Right cardiac atrium (tissue), 5 donors: ENCODE data around the gene PHAF1. TPM values are rescaled to one million over a fixed set of nuclear protein-coding genes. Genes with fewer than 3 reads are reported as not detected.

Experiments used
- ATAC-seq, 2 donors: fragments of 200-7000 bp; cut with Tn5 transposase; one replicate each; pipeline versions ENCODE4 v1.8.0 to v1.9.1; 2020; ENCODE audit warnings: moderate library complexity in 2 of 2, mild to moderate bottlenecking in 1 of 2
- DNase-seq, 3 donors: peaks; one replicate each; pipeline ENCODE4 v3.0.0-alpha.2; 2020
- H3K27ac ChIP-seq: one replicate; pipeline ENCODE4 v1.5.1; 2013; ENCODE audit warnings: mild to moderate bottlenecking, low read length, control low read depth, moderate library complexity
- H3K27me3 ChIP-seq: one replicate; pipeline ENCODE4 v1.6.1; 2013; ENCODE audit not compliant: control insufficient read depth, insufficient read depth
- H3K4me1 ChIP-seq: one replicate; pipeline ENCODE4 v1.6.1; 2013; ENCODE audit warnings: low read length; ENCODE audit not compliant: control insufficient read depth, insufficient read depth
- H3K4me3 ChIP-seq: one replicate; pipeline ENCODE4 v1.5.1; 2013; ENCODE audit warnings: low read length, control low read depth
- H3K9me3 ChIP-seq: one replicate; pipeline ENCODE4 v1.6.1; 2013; ENCODE audit warnings: low read length; ENCODE audit not compliant: control insufficient read depth
- WGBS: extraction: QIAGEN DNeasy Blood & Tissue Kit; methylation state at CpG from one replicate; pipeline ENCODE4 v1.1.7; 2013; 5-methylcytosine and 5-hydroxymethylcytosine counted together
- intact Hi-C, 4 donors: fragments of 100-400 bp; cut with DNase I; formaldehyde crosslinking; loops; one replicate each; pipeline versions ENCODE4 v1.11.0 to v1.14.0; 2022 to 2023
- polyA plus RNA-seq: library from polyadenylated mRNA; stranded (reverse); fragments of 200-250 nt; gene quantifications from one replicate; pipeline ENCODE4 v1.2.3, GENCODE V29; 2013
- total RNA-seq, 4 donors: library from RNA; stranded (reverse); fragmentation: NEBNext Ultra II Directional; extraction: Animal tissue kit (Norgen Biotek cat#: 25700); gene quantifications; one replicate each; pipeline ENCODE4 v1.2.1, GENCODE V29; 2021
- donor health status: healthy with polysubstance abuse.
- donor health status: DM: no; HTN: yes; CAD: no.
- donor health status: DM: no; HTN: no; CAD: no.
- donor health status: DM: no; HTN: yes; CAD: no; lungs with severe emphysema.
- donor health status: DM: yes; HTN: yes; CAD: no.

The PHAF1 gene
- total and polyA plus RNA-seq, 5 donors = 7.1 to 11.8 (median 11.6) TPM

GRCh38 chr16:67087291-67087690, 22.4 kb upstream of the PHAF1 start:
- Histone ChIP-seq H3K4me3 (no peak overlapping the region), H3K4me1 (no peaks in the 10 kb centered on the region), H3K27ac (no peak overlapping the region), H3K27me3 (no peaks in the 10 kb centered on the region), H3K9me3 (no peaks in the 10 kb centered on the region)
- ATAC-seq (no peak), DNase-seq (no peak)
- intact Hi-C loops = no loop called here
- WGBS = 97% methylated on average over 1 of the region's 1 CpG

GRCh38 chr16:67087803-67088202, 21.9 kb upstream of the PHAF1 start:
- Histone ChIP-seq H3K27ac (no peak overlapping the region), H3K4me1 (no peaks in the 10 kb centered on the region), H3K4me3 (no peak overlapping the region), H3K9me3 (no peaks in the 10 kb centered on the region), H3K27me3 (no peaks in the 10 kb centered on the region)
- no peak for DNase-seq
- no peak for ATAC-seq
- intact Hi-C loops = no loop called here

- Histone ChIP-seq H3K4me1 (no peaks in the 10 kb centered on the region), H3K27ac (no peak overlapping the region), H3K27me3 (no peaks in the 10 kb centered on the region), H3K4me3 (no peak overlapping the region), H3K9me3 (no peaks in the 10 kb centered on the region)
- intact Hi-C loops = no loop called here
- 66% methylated on average over 4 of the region's 4 CpGs for WGBS
- DNase-seq = no peak
- no peak for ATAC-seq
Observed at GRCh38 chr16:67088551-67088950, 21.2 kb upstream of the PHAF1 start.

GRCh38 chr16:67089101-67089500, 20.6 kb upstream of the PHAF1 start:
- no peaks in the 10 kb centered on the region for H3K27me3 ChIP-seq
- H3K4me1 ChIP-seq = no peaks in the 10 kb centered on the region
- no peaks in the 10 kb centered on the region for H3K9me3 ChIP-seq
- intact Hi-C loops = no loop called here
- no peak overlapping the region for H3K4me3 ChIP-seq
- DNase-seq (no peak), ATAC-seq (no peak)
- H3K27ac ChIP-seq = no peak overlapping the region

- H3K4me1 ChIP-seq = no peaks in the 10 kb centered on the region
- no peak for ATAC-seq
- no peaks in the 10 kb centered on the region for H3K9me3 ChIP-seq
- intact Hi-C loops = no loop called here
- no peak for DNase-seq
- no peak overlapping the region for H3K27ac ChIP-seq
- H3K4me3 ChIP-seq = no peak overlapping the region
- 86% methylated on average over 4 of the region's 4 CpGs for WGBS
- H3K27me3 ChIP-seq = no peaks in the 10 kb centered on the region
Observed at GRCh38 chr16:67091906-67092566, 17.7 kb upstream of the PHAF1 start.

GRCh38 chr16:67093098-67093726, 16.5 kb upstream of the PHAF1 start:
- Histone ChIP-seq H3K4me3 (no peak overlapping the region), H3K9me3 (no peaks in the 10 kb centered on the region), H3K27me3 (no peaks in the 10 kb centered on the region), H3K27ac (no peak overlapping the region), H3K4me1 (no peaks in the 10 kb centered on the region)
- ATAC-seq (no peak), DNase-seq (no peak)
- intact Hi-C loops = no loop called here
- 92% methylated on average over 4 of the region's 4 CpGs for WGBS

- Histone ChIP-seq H3K27ac (no peak overlapping the region), H3K4me3 (no peak overlapping the region), H3K9me3 (no peaks in the 10 kb centered on the region), H3K27me3 (no peaks in the 10 kb centered on the region), H3K4me1 (no peaks in the 10 kb centered on the region)
- WGBS = 94% methylated on average over 2 of the region's 2 CpGs
- intact Hi-C loops = no loop called here
- DNase-seq = no peak
- no peak for ATAC-seq
Observed at GRCh38 chr16:67098599-67098998, 11.1 kb upstream of the PHAF1 start.

- Histone ChIP-seq H3K27me3 (no peaks in the 10 kb centered on the region), H3K4me1 (peaks cover 4% of the 10 kb centered on the region), H3K27ac (no peak overlapping the region), H3K4me3 (no peak overlapping the region), H3K9me3 (no peaks in the 10 kb centered on the region)
- no peak for ATAC-seq
- DNase-seq = no peak
- intact Hi-C loops = no loop called here
- WGBS = 96% methylated on average over 1 of the region's 1 CpG
Observed at GRCh38 chr16:67100569-67101310, 9.0 kb upstream of the PHAF1 start.

GRCh38 chr16:67101311-67102082, 8.2 kb upstream of the PHAF1 start:
- no peak for DNase-seq
- H3K27me3 ChIP-seq = no peaks in the 10 kb centered on the region
- H3K4me1 ChIP-seq = peaks cover 4% of the 10 kb centered on the region
- H3K9me3 ChIP-seq = no peaks in the 10 kb centered on the region
- ATAC-seq = no peak
- intact Hi-C loops = no loop called here
- H3K4me3 ChIP-seq = no peak overlapping the region
- 91% methylated on average over 4 of the region's 4 CpGs for WGBS
- no peak overlapping the region for H3K27ac ChIP-seq

GRCh38 chr16:67104061-67104460, 5.7 kb upstream of the PHAF1 start:
- Histone ChIP-seq H3K9me3 (no peaks in the 10 kb centered on the region), H3K4me3 (no peak overlapping the region), H3K27me3 (no peaks in the 10 kb centered on the region), H3K4me1 (peaks cover 5% of the 10 kb centered on the region), H3K27ac (no peak overlapping the region)
- ATAC-seq (peak; percentile 53 to 61), DNase-seq (no peak)
- WGBS = 54% methylated on average over 4 of the region's 4 CpGs
- intact Hi-C loops = no loop called here

- H3K4me3 ChIP-seq = no peak overlapping the region
- no peaks in the 10 kb centered on the region for H3K9me3 ChIP-seq
- H3K27me3 ChIP-seq = no peaks in the 10 kb centered on the region
- ATAC-seq (no peak), DNase-seq (no peak)
- 88% methylated on average over 6 of the region's 6 CpGs for WGBS
- intact Hi-C loops = no loop called here
- peaks cover 6% of the 10 kb centered on the region for H3K4me1 ChIP-seq
- no peak overlapping the region for H3K27ac ChIP-seq
Observed at GRCh38 chr16:67104845-67105244, 4.9 kb upstream of the PHAF1 start.
